ENCODE results near the gene DRAP1. TPM values are rescaled to one million over a fixed set of nuclear protein-coding genes. Genes with fewer than 3 reads are reported as not detected.

The DRAP1 gene
- total RNA-seq, 1 donor from 2014 or later, result 59.2 TPM

DNA sequence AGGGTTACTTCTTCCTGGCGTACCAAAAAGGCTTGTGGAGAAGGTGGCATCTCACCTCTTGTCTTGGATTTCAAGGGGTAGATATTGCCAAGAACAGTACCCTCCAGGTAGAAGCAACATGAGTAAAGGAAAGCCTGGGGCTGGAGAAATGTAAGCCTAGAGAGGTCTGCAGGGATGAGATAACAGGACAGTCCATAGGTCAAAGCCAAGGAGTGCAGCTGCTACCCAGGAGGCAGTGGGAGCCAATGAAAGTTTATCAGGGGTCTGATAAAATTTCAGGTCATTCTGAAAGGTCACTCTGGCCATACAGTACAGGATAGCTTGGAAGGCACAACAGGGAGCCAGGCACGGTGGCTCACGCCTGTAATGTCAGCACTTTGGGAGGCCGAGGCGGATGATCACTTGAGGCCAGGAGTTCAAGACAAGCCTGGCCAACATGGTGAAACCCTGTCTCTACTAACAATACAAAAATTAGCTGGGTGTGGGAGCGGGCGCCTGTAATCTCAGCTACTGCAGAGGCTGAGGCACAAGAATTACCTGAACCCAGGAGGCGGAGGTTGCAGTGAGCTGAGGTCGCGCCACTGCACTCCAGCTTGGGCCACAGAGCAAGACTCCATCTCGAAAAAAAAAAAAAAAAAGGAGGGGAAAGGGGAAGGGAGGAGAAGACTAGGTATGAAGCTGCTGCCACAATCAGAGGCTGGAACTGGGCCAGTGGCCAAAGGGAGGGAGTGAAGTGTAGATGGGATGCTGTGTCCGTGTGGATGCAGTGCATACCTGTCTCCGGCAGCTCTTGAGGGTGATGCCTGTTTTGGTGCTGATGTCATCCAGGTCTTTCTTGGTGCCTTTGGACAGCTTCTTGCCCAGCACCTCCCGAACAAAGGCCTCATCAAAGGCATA lies 32.2 kb upstream of the DRAP1 start:
- peak overlapping the region; percentile 97 for H3K27ac ChIP-seq
- no peaks in the 10 kb centered on the region for H3K27me3 ChIP-seq
- H3K36me3 ChIP-seq, result peaks cover 0 to 35% of the 10 kb centered on the region in 2 donors
- intact Hi-C loops (cut with DNase I), result loop anchor here (5.0 kb wide), 2 partner anchors 100 to 115 kb away; partner anchors contain the start of genes BANF1 and EIF1AD
- peak overlapping the region; percentile 69 to 86 for H3K4me3 ChIP-seq
- no peaks in the 10 kb centered on the region for H3K9me3 ChIP-seq
- TF ChIP-seq CTCF (IDR thresholded peaks at IDR 0.05) (no peak), POLR2A (IDR thresholded peaks at IDR 0.05) (no peak), POLR2AphosphoS5 (IDR thresholded peaks at IDR 0.05; ENCODE audit: insufficient read depth in 1 of 2, low read depth in 1 of 2) (no peak)
- no peak for DNase-seq (ENCODE audit: extremely low spot score in 2 of 2)
- H3K4me1 ChIP-seq, result peaks cover 58% of the 10 kb centered on the region

- no peaks in the 10 kb centered on the region for H3K27me3 ChIP-seq
Observed at GRCh38 chr11:65887723-65888162, 31.5 kb upstream of the DRAP1 start.

DNA sequence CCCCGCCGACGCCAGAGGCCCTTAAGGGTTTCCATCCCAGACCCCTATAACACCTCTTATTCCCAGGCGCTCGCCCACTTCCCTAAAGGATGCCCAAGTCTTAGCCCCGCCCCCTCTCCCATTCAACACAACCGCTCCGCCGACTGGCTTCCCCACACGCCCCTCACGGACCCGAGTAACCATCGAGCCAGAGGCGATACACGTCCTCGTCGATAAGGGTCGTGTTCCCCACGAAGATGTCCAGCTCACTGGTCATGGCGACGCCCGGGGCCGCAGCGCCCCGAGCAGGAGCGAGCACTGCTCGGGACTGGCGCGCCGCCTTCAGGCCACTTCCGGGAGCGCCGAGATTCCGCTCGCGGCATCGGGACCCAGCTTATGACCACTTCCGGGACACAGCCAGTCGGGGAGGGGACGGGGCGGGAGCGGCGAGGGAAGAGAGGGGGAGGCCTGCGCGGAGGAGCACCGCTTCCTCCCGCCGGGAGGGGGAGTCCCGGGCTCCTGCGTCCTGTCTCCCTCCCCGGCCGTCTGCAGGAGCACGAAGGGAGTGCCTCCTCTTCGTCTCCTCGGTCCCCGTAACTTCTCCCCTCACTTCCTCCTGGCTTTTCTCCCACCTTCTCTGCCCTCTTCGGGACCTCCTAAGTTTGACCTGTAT lies 30.9 kb upstream of the DRAP1 start, which contains the start of gene FIBP:
Gene FIBP (minus strand): TSS at position 309 of the 652 bp plus-strand sequence. CDS start 53 bp downstream, at position 256.
- Histone ChIP-seq H3K27ac (peak within 1 kb of the TSS; percentile 97), H3K4me3 (peak within 1 kb of the TSS; percentile 69 to 86), H3K4me1 (peaks cover 70% of the 10 kb centered on the region), H3K27me3 (no peaks in the 10 kb centered on the region), H3K36me3 (peaks cover 0 to 24% of the 10 kb centered on the region in 2 donors), H3K9me3 (no peaks in the 10 kb centered on the region)
- intact Hi-C loops (cut with DNase I), result loop anchor here (5.0 kb wide), 2 partner anchors 99 to 114 kb away; partner anchors contain the start of genes BANF1 and EIF1AD
- TF ChIP-seq POLR2AphosphoS5 (IDR thresholded peaks at IDR 0.05; ENCODE audit: insufficient read depth in 1 of 2, low read depth in 1 of 2) (peak; percentile 93 to 98), CTCF (IDR thresholded peaks at IDR 0.05) (peak; percentile 72 to 95 (median 80)), POLR2A (IDR thresholded peaks at IDR 0.05) (peak in 1 of 2 donors; percentile 87)
- peak in 1 of 2 donors; percentile 98 for DNase-seq (ENCODE audit: extremely low spot score in 2 of 2)

More at GRCh38 chr11:65887723-65888162, 31.5 kb upstream of the DRAP1 start:
- TF ChIP-seq POLR2A (IDR thresholded peaks at IDR 0.05) (no peak), CTCF (IDR thresholded peaks at IDR 0.05) (no peak), POLR2AphosphoS5 (IDR thresholded peaks at IDR 0.05; ENCODE audit: insufficient read depth in 1 of 2, low read depth in 1 of 2) (no peak)
- no peaks in the 10 kb centered on the region for H3K9me3 ChIP-seq
- intact Hi-C loops (cut with DNase I), result loop anchor here (5.0 kb wide), 2 partner anchors 100 to 115 kb away; partner anchors contain the start of genes BANF1 and EIF1AD
- peak overlapping the region; percentile 69 to 86 for H3K4me3 ChIP-seq
- H3K4me1 ChIP-seq, result peaks cover 65% of the 10 kb centered on the region
- peak overlapping the region; percentile 97 for H3K27ac ChIP-seq
- DNase-seq (ENCODE audit: extremely low spot score in 2 of 2), result no peak
- peaks cover 0 to 28% of the 10 kb centered on the region in 2 donors for H3K36me3 ChIP-seq

DNA sequence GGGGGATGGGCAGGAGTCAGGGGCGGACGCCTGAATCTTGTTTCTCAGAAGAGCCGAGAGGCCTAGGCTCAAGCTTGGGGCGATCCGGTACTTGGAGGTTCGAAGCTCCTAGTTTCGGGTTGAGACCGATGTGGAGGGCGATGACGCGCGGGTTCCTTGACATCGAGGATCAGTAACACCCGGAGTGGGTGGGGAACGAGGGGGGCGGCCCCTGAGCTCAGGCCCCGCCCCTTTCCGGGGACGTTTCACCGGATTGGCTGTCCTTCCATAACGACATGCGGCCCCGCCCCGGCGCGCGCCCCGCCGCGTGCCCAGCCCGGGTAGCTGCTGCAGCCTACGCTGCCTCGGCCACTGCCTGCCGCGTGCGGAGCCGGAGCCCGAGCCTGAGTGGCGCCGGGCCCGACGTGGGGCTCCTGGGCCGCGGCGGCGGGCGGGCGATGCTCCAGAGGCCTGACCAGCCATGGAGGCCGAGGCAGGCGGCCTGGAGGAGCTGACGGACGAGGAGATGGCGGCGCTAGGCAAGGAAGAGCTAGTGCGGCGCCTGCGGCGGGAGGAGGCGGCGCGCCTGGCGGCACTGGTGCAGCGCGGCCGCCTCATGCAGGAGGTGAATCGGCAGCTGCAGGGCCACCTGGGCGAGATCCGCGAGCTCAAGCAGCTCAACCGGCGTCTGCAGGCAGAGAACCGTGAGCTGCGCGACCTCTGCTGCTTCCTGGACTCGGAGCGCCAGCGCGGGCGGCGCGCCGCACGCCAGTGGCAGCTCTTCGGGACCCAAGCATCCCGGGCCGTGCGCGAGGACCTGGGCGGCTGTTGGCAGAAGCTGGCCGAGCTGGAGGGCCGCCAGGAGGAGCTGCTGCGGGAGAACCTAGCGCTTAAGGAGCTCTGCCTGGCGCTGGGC lies 28.7 kb upstream of the DRAP1 start, which contains the start of gene CCDC85B:
Gene CCDC85B (plus strand): TSS at position 350 of the 895 bp plus-strand sequence. CDS start 111 bp downstream, at position 461.
- DNase-seq (ENCODE audit: extremely low spot score in 2 of 2), result peak in 1 of 2 donors; percentile 99
- peak within 1 kb of the TSS; percentile 97 for H3K27ac ChIP-seq
- H3K4me1 ChIP-seq, result peaks cover 66% of the 10 kb centered on the region
- no peaks in the 10 kb centered on the region for H3K27me3 ChIP-seq
- intact Hi-C loops (cut with DNase I), result loop anchor here (2.0 kb wide), 1 partner anchor 28 kb away; the partner anchor contains the start of genes C11orf68 and DRAP1
- H3K4me3 ChIP-seq, result peak within 1 kb of the TSS; percentile 69 to 73
- TF ChIP-seq POLR2A (IDR thresholded peaks at IDR 0.05) (peak; percentile 56 to 97), CTCF (IDR thresholded peaks at IDR 0.05) (no peak), POLR2AphosphoS5 (IDR thresholded peaks at IDR 0.05; ENCODE audit: insufficient read depth in 1 of 2, low read depth in 1 of 2) (peak; percentile 85 to 97)
- peaks cover 0 to 12% of the 10 kb centered on the region in 2 donors for H3K36me3 ChIP-seq
- no peaks in the 10 kb centered on the region for H3K9me3 ChIP-seq
